PFSK-1 (cell line): ENCODE measurements around the gene PCIF1.

Experiments used
- POLR2AphosphoS5 ChIP-seq: IDR thresholded peaks from 2 replicates; pipeline ENCODE4 v1.6.1; 2012; ENCODE audit warnings: low read depth, mild to moderate bottlenecking, control low read depth, low read length, moderate library complexity
- REST ChIP-seq, 2 experiments: IDR thresholded peaks; 2 replicates each; pipeline versions ENCODE4 v1.6.1 to v1.8.0; 2011 to 2012; ENCODE audit warnings: low read depth in 2 of 2, low read length in 2 of 2, control low read depth in 1 of 2, inconsistent platforms in 1 of 2, mild to moderate bottlenecking in 1 of 2, moderate library complexity in 1 of 2; ENCODE audit not compliant: insufficient read depth in 1 of 2
- TAF1 ChIP-seq: IDR thresholded peaks from 2 replicates; pipeline ENCODE4 v1.6.1; 2012; ENCODE audit warnings: low read length, control low read depth, borderline replicate concordance; ENCODE audit not compliant: insufficient read depth

- TF ChIP-seq POLR2AphosphoS5 (no peak), REST (IDR thresholded peaks at IDR 0.05; ENCODE audit: insufficient read depth in 1 of 2, low read depth in 2 of 2, low read length in 2 of 2) (no peak), TAF1 (no peak)
Measured at GRCh38 chr20:45953672-45954071, 19.2 kb downstream of the PCIF1 start.
